Stimulated activated CD8-positive, alpha-beta memory T cell treated with anti-CD3 and anti-CD28 coated beads, Interleukin-2, amount 100 ng/mL, for 48 hours (primary cell): ENCODE results near the gene NUP188.
A peak's percentile ranks its signal among the peaks of the same experiment; 100 is the strongest.
"Not testable (repeated sequence)": the region's sequence is repeated elsewhere in the genome, so short reads cannot be mapped to it uniquely, and the experiment has no call there.

Experiments used
- DNase-seq, 2 donors: peaks; one replicate each; pipeline ENCODE4 v3.0.0-alpha.2; 2020; ENCODE audit warnings: low read depth in 2 of 2

The NUP188 gene

GRCh38 chr9:129028192-129028966 is 80.9 kb downstream of the NUP188 start, which contains the start of gene SH3GLB2:
Gene SH3GLB2 (minus strand): TSS chr9:129028331. CDS start chr9:129028154, 177 bp downstream.
- peak; percentile 93 to 96 for DNase-seq

GRCh38 chr9:129030191-129030590 is 82.7 kb downstream of the NUP188 start:
- DNase-seq: no peak

DNA sequence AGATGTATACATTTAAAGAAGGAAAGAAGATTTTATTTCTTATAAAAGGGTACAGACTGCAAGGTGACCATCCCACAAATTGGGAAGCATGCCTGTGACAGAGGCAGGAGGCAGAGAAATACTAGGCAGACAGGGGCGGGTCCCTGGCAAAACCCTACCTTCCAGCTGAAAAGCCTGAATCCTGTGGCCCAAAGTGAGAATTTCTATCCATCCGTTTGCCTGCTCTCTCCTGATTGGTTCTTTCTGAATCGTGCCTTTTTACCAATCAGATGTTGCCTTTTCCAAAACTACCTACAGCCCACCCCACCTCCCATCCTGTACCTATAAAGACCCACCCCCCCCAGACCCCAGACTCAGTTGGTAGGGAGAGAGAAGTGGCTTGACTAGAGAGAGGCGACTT is 84.0 kb downstream of the NUP188 start:
- DNase-seq: no peak

DNA sequence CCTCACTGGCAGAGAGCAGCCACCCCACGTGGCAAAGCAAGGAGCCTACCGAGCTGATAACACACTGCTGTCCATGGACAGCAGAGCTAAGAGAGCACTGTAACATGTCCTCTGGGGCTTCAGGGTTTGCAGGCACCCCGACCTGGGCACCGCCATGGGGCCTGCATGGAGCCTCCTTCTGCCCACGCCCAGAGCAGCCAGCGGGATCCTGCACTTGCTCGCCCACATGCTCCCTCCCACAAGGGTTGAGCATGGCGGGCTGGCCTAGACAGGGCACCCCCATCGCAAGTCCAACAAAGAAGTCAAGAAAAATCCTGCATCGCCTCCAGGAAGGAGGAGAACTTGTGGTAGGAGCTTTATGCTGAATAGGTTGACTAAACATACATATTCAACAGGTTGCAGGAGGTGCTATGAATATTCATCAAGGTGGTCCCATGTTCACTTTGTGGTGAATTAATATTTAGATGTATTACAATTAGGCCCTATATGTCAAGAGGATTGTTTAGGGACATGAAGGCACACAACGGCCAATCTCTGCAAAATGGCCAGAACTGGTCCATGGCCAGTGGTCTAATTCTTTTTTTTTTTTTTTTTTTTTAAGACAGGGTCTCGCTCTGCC is 85.2 kb downstream of the NUP188 start:
- DNase-seq: no peak

- no peak for DNase-seq
These were observed 85.7 kb downstream of the NUP188 start for GRCh38 chr9:129033216-129033615.

- DNase-seq: not testable (repeated sequence)
These were observed 88.3 kb downstream of the NUP188 start for GRCh38 chr9:129035838-129036237.

GRCh38 chr9:129036241-129036922 is 88.9 kb downstream of the NUP188 start, which contains the start of gene MIGA2:
Gene MIGA2 (plus strand): TSS chr9:129036626. CDS start chr9:129040595, 3,969 bp downstream.
- DNase-seq: peak; percentile 86 to 90

- no peak for DNase-seq
These were observed 89.6 kb downstream of the NUP188 start for GRCh38 chr9:129036923-129037766.

- DNase-seq: no peak
These were observed 90.2 kb downstream of the NUP188 start for GRCh38 chr9:129037767-129038098.

GRCh38 chr9:129038109-129038852 is 90.8 kb downstream of the NUP188 start:
- DNase-seq: no peak

- DNase-seq: no peak
These were observed 92.7 kb downstream of the NUP188 start for GRCh38 chr9:129040113-129040643.

DNA sequence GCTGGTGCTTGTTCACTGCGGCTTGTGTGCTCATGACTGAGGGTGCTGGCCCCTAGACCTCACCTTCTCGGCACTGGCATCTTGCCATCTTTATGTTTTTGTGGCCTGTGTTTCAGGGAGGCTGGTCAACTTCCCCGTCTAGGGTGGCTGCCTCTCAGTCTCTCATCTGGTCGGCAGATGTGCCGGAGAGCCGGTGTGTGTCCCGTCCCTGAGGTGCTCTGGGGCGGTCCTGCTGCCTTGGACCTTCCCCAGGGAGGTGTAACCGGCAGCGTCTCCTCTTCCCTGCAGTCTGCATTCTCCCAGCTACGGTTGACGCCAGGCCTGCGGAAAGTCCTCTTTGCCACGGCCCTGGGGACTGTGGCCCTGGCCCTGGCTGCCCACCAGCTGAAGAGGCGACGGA is 94.5 kb downstream of the NUP188 start:
- no peak for DNase-seq

- DNase-seq: no peak
These were observed 105.1 kb downstream of the NUP188 start for GRCh38 chr9:129052592-129052991.

- no peak for DNase-seq
These were observed 105.5 kb downstream of the NUP188 start for GRCh38 chr9:129053020-129053419.

DNA sequence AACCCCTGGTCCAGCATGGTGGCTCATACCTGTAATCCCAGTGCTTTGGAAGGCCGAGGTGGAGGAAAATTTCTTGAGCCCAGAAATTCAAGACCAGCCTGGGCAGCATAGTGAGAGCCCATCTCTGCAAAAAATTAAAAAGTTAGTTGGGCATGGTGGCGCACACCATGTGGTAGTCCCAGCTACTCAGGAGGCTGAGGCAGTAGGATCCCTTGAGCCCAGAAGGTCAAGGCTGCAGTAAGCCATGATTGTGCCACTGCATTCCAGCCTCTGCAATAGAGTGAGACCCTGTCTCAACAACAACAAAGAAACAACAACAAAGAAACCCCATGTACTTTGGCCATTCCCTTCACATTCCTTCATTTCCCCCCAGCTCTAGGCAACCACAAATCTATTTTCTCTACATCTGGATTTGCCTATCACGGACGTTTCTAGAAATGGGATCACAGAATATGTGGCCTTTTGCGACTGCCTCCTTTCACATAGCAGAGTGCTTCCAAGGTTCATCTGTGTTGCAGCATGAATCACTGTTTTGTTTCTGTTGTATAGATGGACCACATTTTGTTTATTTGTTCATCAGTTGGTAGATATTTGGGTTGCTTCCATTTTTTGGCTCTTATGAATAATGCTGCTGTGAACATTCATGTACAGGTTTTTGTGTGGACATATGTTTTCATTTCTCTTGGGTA is 106.8 kb downstream of the NUP188 start:
- no peak for DNase-seq
